H1 (cell line): ENCODE measurements around the gene NUP85. TPM values are rescaled to one million over a fixed set of nuclear protein-coding genes. Genes with fewer than 3 reads are reported as not detected.

Source experiments
- CTCF ChIA-PET: fragments of 300-600 bp; sonication (Branson Sonifier 250); formaldehyde crosslinking; loops from one replicate; lab custom pipeline; 2021; ENCODE audit not compliant: partially characterized antibody; lab: Charles Lee
- POLR2A ChIA-PET: fragments of 300-600 bp; sonication (Branson Sonifier 250); formaldehyde crosslinking; loops from one replicate; lab custom pipeline; 2021; ENCODE audit warnings: inconsistent platforms; ENCODE audit not compliant: partially characterized antibody; lab: Charles Lee
- DNase-seq, 2 experiments: peaks; one replicate each; pipeline versions ENCODE4 v3.0.0 to v3.0.0-alpha.2; 2010 to 2022; ENCODE audit warnings: low spot score in 2 of 2, low read depth in 1 of 2, mixed read lengths in 1 of 2
- FAIRE-seq: peaks from 2 replicates; lab custom pipeline; 2011; peaks lifted over from hg19 to GRCh38; lab: Jason Lieb, UNC
- H2AFZ ChIP-seq: 2 replicates; pipeline ENCODE4 v1.8.1; 2012; ENCODE audit warnings: low read length, inconsistent platforms
- H2AK5ac ChIP-seq: 2 replicates; pipeline ENCODE4 v1.6.1; 2013; ENCODE audit warnings: low read depth, low read length
- H2BK120ac ChIP-seq: replicated peaks from 2 replicates; pipeline ENCODE3; 2013; ENCODE audit warnings: low read depth, low read length, inconsistent platforms
- H2BK12ac ChIP-seq: 2 replicates; pipeline ENCODE4 v1.6.1; 2013; ENCODE audit warnings: low read depth, low read length
- H2BK15ac ChIP-seq: 2 replicates; pipeline ENCODE4 v1.6.1; 2013; ENCODE audit warnings: low read length
- H2BK20ac ChIP-seq: 2 replicates; pipeline ENCODE4 v1.6.1; 2013; ENCODE audit warnings: low read length
- H2BK5ac ChIP-seq: 2 replicates; pipeline ENCODE4 v1.6.1; 2013; ENCODE audit warnings: low read depth, low read length
- H3K14ac ChIP-seq: 2 replicates; pipeline ENCODE4 v1.6.1; 2013; ENCODE audit warnings: inconsistent platforms; ENCODE audit not compliant: insufficient read length
- H3K18ac ChIP-seq: 2 replicates; pipeline ENCODE4 v1.6.1; 2013; ENCODE audit warnings: low read length; ENCODE audit errors: extremely low read depth
- H3K23ac ChIP-seq: 2 replicates; pipeline ENCODE4 v1.6.1; 2013; ENCODE audit warnings: inconsistent platforms; ENCODE audit not compliant: insufficient read length
- H3K23me2 ChIP-seq: 2 replicates; pipeline ENCODE4 v1.6.1; 2013; ENCODE audit warnings: low read depth, low read length
- H3K27ac ChIP-seq: 2 replicates; pipeline ENCODE4 v1.6.1; 2011; ENCODE audit warnings: low read depth, low read length, inconsistent platforms
- H3K27me3 ChIP-seq, 4 experiments: replicated peaks in 1 of 4; 1 replicate in 1 of 4; 2 replicates in 3 of 4; pipeline versions ENCODE4 v1.6.1 to v1.8.1; 2011 to 2013; ENCODE audit warnings: low read length in 3 of 4, mild to moderate bottlenecking in 3 of 4, inconsistent platforms in 2 of 4, mixed read lengths in 2 of 4, moderate library complexity in 1 of 4; ENCODE audit not compliant: control insufficient read depth in 3 of 4, insufficient read depth in 3 of 4; ENCODE audit errors: extremely low read depth in 1 of 4
- H3K36me3 ChIP-seq, 4 experiments: 2 replicates each; pipeline versions ENCODE4 v1.6.1 to v1.8.1; 2011 to 2013; ENCODE audit warnings: mild to moderate bottlenecking in 4 of 4, low read length in 3 of 4, moderate library complexity in 2 of 4, control low read depth in 1 of 4, inconsistent platforms in 1 of 4; ENCODE audit not compliant: insufficient read depth in 4 of 4, control insufficient read depth in 2 of 4
- H3K4ac ChIP-seq: replicated peaks from 2 replicates; pipeline ENCODE3; 2013; ENCODE audit warnings: low read length, low read depth, mixed read lengths, inconsistent platforms; ENCODE audit not compliant: insufficient read length
- H3K4me1 ChIP-seq, 4 experiments: replicated peaks in 1 of 4; 1 replicate in 1 of 4; 2 replicates in 3 of 4; pipeline versions ENCODE4 v1.6.1 to v1.8.1; 2011 to 2013; ENCODE audit warnings: low read length in 3 of 4, inconsistent platforms in 2 of 4, mixed read lengths in 1 of 4; ENCODE audit not compliant: insufficient read depth in 4 of 4, control insufficient read depth in 3 of 4
- H3K4me2 ChIP-seq, 2 experiments: 2 replicates each; pipeline versions ENCODE4 v1.6.1 to v1.8.1; 2011 to 2013; ENCODE audit warnings: low read depth in 2 of 2, low read length in 2 of 2, control low read depth in 1 of 2, inconsistent platforms in 1 of 2, mild to moderate bottlenecking in 1 of 2; ENCODE audit not compliant: insufficient read depth in 1 of 2
- H3K4me3 ChIP-seq, 4 experiments: fragments of 200-600, 300-600 bp in 1 of 4; sonication (generic), shearing (Covaris generic), sonication (Bioruptor Twin) in 1 of 4; 2 replicates each; pipeline versions ENCODE4 v1.5.1 to v1.8.1; 2011 to 2016; ENCODE audit warnings: low read length in 4 of 4, low read depth in 3 of 4, control low read depth in 2 of 4, inconsistent platforms in 2 of 4, mild to moderate bottlenecking in 2 of 4, mixed read lengths in 1 of 4, moderate library complexity in 1 of 4; ENCODE audit not compliant: insufficient read depth in 2 of 4; ENCODE audit errors: extremely low read depth in 1 of 4
- H3K56ac ChIP-seq: replicated peaks from 2 replicates; pipeline ENCODE3; 2013; ENCODE audit warnings: low read depth, mild to moderate bottlenecking, mixed read lengths, low read length, inconsistent platforms; ENCODE audit not compliant: insufficient read length
- H3K79me1 ChIP-seq: 2 replicates; pipeline ENCODE4 v1.6.1; 2013; ENCODE audit warnings: low read depth, low read length, control low read depth
- H3K79me2 ChIP-seq, 2 experiments: 2 replicates each; pipeline versions ENCODE4 v1.6.1 to v1.8.1; 2012 to 2013; ENCODE audit warnings: low read length in 2 of 2, mild to moderate bottlenecking in 2 of 2, inconsistent platforms in 1 of 2; ENCODE audit not compliant: insufficient read depth in 2 of 2, control insufficient read depth in 1 of 2
- H3K9ac ChIP-seq, 4 experiments: replicated peaks in 1 of 4; 1 replicate in 1 of 4; 2 replicates in 3 of 4; pipeline versions ENCODE4 v1.6.1 to v1.8.1; 2011 to 2013; ENCODE audit warnings: low read depth in 3 of 4, low read length in 3 of 4, control low read depth in 2 of 4, mild to moderate bottlenecking in 2 of 4, moderate library complexity in 2 of 4, inconsistent platforms in 1 of 4; ENCODE audit errors: extremely low read depth in 1 of 4
- H3K9me3 ChIP-seq, 2 experiments: 2 replicates each; pipeline versions ENCODE4 v1.6.1 to v1.8.1; 2012 to 2013; ENCODE audit warnings: mild to moderate bottlenecking in 2 of 2, moderate library complexity in 2 of 2, control low read depth in 1 of 2, inconsistent platforms in 1 of 2, low read depth in 1 of 2, low read length in 1 of 2, mixed read lengths in 1 of 2; ENCODE audit not compliant: insufficient read depth in 2 of 2
- H4K20me1 ChIP-seq, 2 experiments: replicated peaks in 1 of 2; 2 replicates each; pipeline versions ENCODE3 to v1.8.1; 2011 to 2013; ENCODE audit warnings: inconsistent platforms in 2 of 2, low read length in 2 of 2, mild to moderate bottlenecking in 1 of 2; ENCODE audit not compliant: insufficient read depth in 2 of 2, control insufficient read depth in 1 of 2
- H4K5ac ChIP-seq: 2 replicates; pipeline ENCODE4 v1.6.1; 2013; ENCODE audit warnings: low read length, low read depth, mixed read lengths, inconsistent platforms; ENCODE audit not compliant: insufficient read length
- H4K8ac ChIP-seq: 2 replicates; pipeline ENCODE4 v1.8.0; 2013; ENCODE audit warnings: mild to moderate bottlenecking, moderate library complexity, low read length, inconsistent platforms; ENCODE audit not compliant: insufficient read depth; ENCODE audit errors: extremely low read depth
- H4K91ac ChIP-seq: replicated peaks from 2 replicates; pipeline ENCODE3; 2013; ENCODE audit warnings: low read length, mixed read lengths, inconsistent platforms; ENCODE audit not compliant: insufficient read length
- RBBP5 ChIP-seq: IDR thresholded peaks from 2 replicates; pipeline ENCODE4 v1.7.1; 2012; ENCODE audit warnings: low read depth, mild to moderate bottlenecking, inconsistent platforms, low read length, moderate library complexity, borderline replicate concordance
- YY1 ChIP-seq: IDR thresholded peaks from 2 replicates; pipeline ENCODE4 v1.6.1; 2011; ENCODE audit warnings: low read depth, mild to moderate bottlenecking, low read length
- WGBS, 2 experiments: shearing (Covaris generic) in 1 of 2; methylation state at CpG; one replicate each; pipeline versions ENCODE4 v1.1.6 to v1.1.7; 2013 to 2015; ENCODE audit warnings: low lambda C conversion rate in 2 of 2, mixed read lengths in 2 of 2, inconsistent platforms in 1 of 2, low coverage in 1 of 2, missing lambda C conversion rate in 1 of 2; ENCODE audit not compliant: insufficient replicate concordance in 2 of 2, insufficient coverage in 1 of 2, insufficient read length in 1 of 2; ENCODE audit errors: extremely low coverage in 1 of 2, missing lambda C conversion rate in 1 of 2; 5-methylcytosine and 5-hydroxymethylcytosine counted together
- polyA plus RNA-seq, 7 experiments: library from polyadenylated mRNA; depleted of rRNA in 3 of 7; stranded (reverse) in 5 of 7; unstranded in 2 of 7; fragments of >200 nt in 5 of 7; fragments of 200-250 nt in 2 of 7; gene quantifications; 1 replicate in 5 of 7; 2 replicates in 1 of 7; 4 replicates in 1 of 7; pipeline versions ENCODE4 v1.2.1 to v1.2.3, GENCODE V29; 2011 to 2013; ENCODE audit warnings: missing spikeins in 2 of 7, mixed read lengths in 2 of 7
- total RNA-seq: library from RNA; stranded (reverse); fragmentation: NEBNext Ultra II Directional; extraction: Animal tissue kit (Norgen Biotek cat#: 25700); gene quantifications from 2 replicates; pipeline ENCODE4 v1.2.1, GENCODE V29; 2021
- TF ChIP-seq, protein P1 (sequence below): IDR thresholded peaks from 2 replicates; pipeline ENCODE4 v1.6.1; 2012; ENCODE audit warnings: low read length, inconsistent platforms

NUP85 gene
- total and polyA plus RNA-seq, 2 of the 8 experiments (the other 6 are each of a cell fraction or from before 2014, with no cell fraction given) = 98.5 to 154 TPM

- Histone ChIP-seq H2AK5ac (no peak overlapping the region), H3K4me3 (no peak overlapping the region), H4K5ac (no peak overlapping the region), H3K23me2 (no peaks in the 10 kb centered on the region; the same call in 1 of the 2 replicates), H3K18ac (no peak overlapping the region), H3K27me3 (no peaks in the 10 kb centered on the region), H3K79me2 (peaks cover 6 to 38% of the 10 kb centered on the region in 2 experiments), H3K9me3 (no peaks in the 10 kb centered on the region), H2BK5ac (no peak overlapping the region), H3K27ac (no peak overlapping the region), H2BK20ac (no peak overlapping the region), H3K79me1 (no peaks in the 10 kb centered on the region), H2AFZ (no peak overlapping the region), H3K9ac (no peak overlapping the region), H3K56ac (no peak overlapping the region), H3K14ac (no peak overlapping the region), H3K36me3 (peaks cover 12 to 31% (median 25%) of the 10 kb centered on the region in 4 experiments; a peak in 7 of 8 replicates), H3K4me1 (peaks cover 0 to 2% (median 0%) of the 10 kb centered on the region in 4 experiments; a peak in 2 of 7 replicates), H4K20me1 (peaks cover 0 to 3% of the 10 kb centered on the region in 2 experiments), H3K4ac (no peak overlapping the region), H2BK120ac (no peak overlapping the region), H3K4me2 (no peak overlapping the region), H2BK15ac (no peak overlapping the region), H3K23ac (no peak overlapping the region), H4K91ac (no peak overlapping the region), H2BK12ac (no peak overlapping the region), H4K8ac (no peak overlapping the region)
- FAIRE-seq (no peak), DNase-seq (no peak)
- 90% methylated on average over 12 of the region's 12 CpGs; no CpG with 5 or more reads in 1 of the 2 experiments for WGBS, 2 experiments
- CTCF ChIA-PET = interaction anchor here (0.6 to 4.0 kb wide), 5 partner anchors 19 to 94 kb away, joined by 3 to 30 read pairs (median 7); no protein-coding TSS in a partner anchor
- POLR2A ChIA-PET = interaction anchor here (0.7 to 4.2 kb wide), 6 partner anchors 9 to 195 kb away, joined by 3 to 29 read pairs (median 3); partner anchors contain the start of genes JPT1, MRPL58, NT5C and SUMO2
- TF ChIP-seq YY1 = no peak
- TF ChIP-seq, protein P1, sequence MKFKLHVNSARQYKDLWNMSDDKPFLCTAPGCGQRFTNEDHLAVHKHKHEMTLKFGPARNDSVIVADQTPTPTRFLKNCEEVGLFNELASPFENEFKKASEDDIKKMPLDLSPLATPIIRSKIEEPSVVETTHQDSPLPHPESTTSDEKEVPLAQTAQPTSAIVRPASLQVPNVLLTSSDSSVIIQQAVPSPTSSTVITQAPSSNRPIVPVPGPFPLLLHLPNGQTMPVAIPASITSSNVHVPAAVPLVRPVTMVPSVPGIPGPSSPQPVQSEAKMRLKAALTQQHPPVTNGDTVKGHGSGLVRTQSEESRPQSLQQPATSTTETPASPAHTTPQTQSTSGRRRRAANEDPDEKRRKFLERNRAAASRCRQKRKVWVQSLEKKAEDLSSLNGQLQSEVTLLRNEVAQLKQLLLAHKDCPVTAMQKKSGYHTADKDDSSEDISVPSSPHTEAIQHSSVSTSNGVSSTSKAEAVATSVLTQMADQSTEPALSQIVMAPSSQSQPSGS = no peak
- no peak for TF ChIP-seq RBBP5
These were observed 2.3 kb downstream of the NUP85 start for GRCh38 chr17:75207760-75208159.
